Neuronal stem cell (in vitro differentiated cells): ENCODE data around the gene SPPL3.
A peak's percentile ranks its signal among the peaks of the same experiment; 100 is the strongest.
"Not testable (repeated sequence)": the region's sequence is repeated elsewhere in the genome, so short reads cannot be mapped to it uniquely, and the experiment has no call there.

ENCODE experiments used
- DNase-seq: peaks from one replicate; pipeline ENCODE4 v3.0.0-alpha.2; 2013; ENCODE audit warnings: low spot score
- H2AFZ ChIP-seq: one replicate; pipeline ENCODE4 v1.6.1; 2013; ENCODE audit warnings: mild to moderate bottlenecking, low read length, inconsistent platforms
- H2AK5ac ChIP-seq: 2 replicates; pipeline ENCODE4 v1.6.1; 2013; ENCODE audit warnings: low read depth, mild to moderate bottlenecking, inconsistent platforms, low read length, moderate library complexity, mixed read lengths
- H2BK120ac ChIP-seq: 2 replicates; pipeline ENCODE4 v1.6.1; 2013; ENCODE audit warnings: low read depth, mild to moderate bottlenecking, inconsistent platforms, low read length, moderate library complexity, mixed read lengths
- H2BK12ac ChIP-seq: one replicate; pipeline ENCODE4 v1.6.1; 2013; ENCODE audit warnings: low read length, inconsistent platforms
- H2BK15ac ChIP-seq: 2 replicates; pipeline ENCODE4 v1.6.1; 2013; ENCODE audit warnings: mild to moderate bottlenecking, low read length, inconsistent platforms, mixed read lengths
- H2BK5ac ChIP-seq: one replicate; pipeline ENCODE4 v1.6.1; 2013; ENCODE audit warnings: inconsistent platforms, mild to moderate bottlenecking, low read length, moderate library complexity
- H3K14ac ChIP-seq: one replicate; pipeline ENCODE4 v1.6.1; 2013; ENCODE audit warnings: low read length, inconsistent platforms
- H3K18ac ChIP-seq: 2 replicates; pipeline ENCODE4 v1.6.1; 2013; ENCODE audit warnings: low read length, inconsistent platforms
- H3K23ac ChIP-seq: 2 replicates; pipeline ENCODE4 v1.6.1; 2013; ENCODE audit warnings: low read depth, mild to moderate bottlenecking, mixed read lengths, low read length, inconsistent platforms; ENCODE audit not compliant: poor library complexity
- H3K27ac ChIP-seq: replicated peaks from 3 replicates; pipeline ENCODE4 v1.5.1; 2013; ENCODE audit warnings: low read length, inconsistent platforms
- H3K27me3 ChIP-seq, 3 experiments: 2 replicates each; pipeline ENCODE4 v1.6.1; 2013; ENCODE audit warnings: low read length in 3 of 3, mild to moderate bottlenecking in 2 of 3, inconsistent platforms in 1 of 3, low read depth in 1 of 3, mixed read lengths in 1 of 3, moderate library complexity in 1 of 3; ENCODE audit not compliant: control insufficient read depth in 3 of 3, insufficient read depth in 3 of 3
- H3K36me3 ChIP-seq, 2 donors: replicated peaks in 1 of 2; 2 replicates each; pipeline ENCODE4 v1.6.1; 2013; ENCODE audit warnings: low read length in 2 of 2; ENCODE audit not compliant: control insufficient read depth in 2 of 2, insufficient read depth in 2 of 2
- H3K4ac ChIP-seq: 2 replicates; pipeline ENCODE4 v1.6.1; 2013; ENCODE audit warnings: inconsistent platforms, mild to moderate bottlenecking, low read length, moderate library complexity
- H3K4me1 ChIP-seq, 2 donors: 1 replicate in 1 of 2; 2 replicates in 1 of 2; pipeline ENCODE4 v1.6.1; 2013; ENCODE audit warnings: low read length in 2 of 2, low read depth in 1 of 2; ENCODE audit not compliant: control insufficient read depth in 2 of 2, insufficient read depth in 1 of 2
- H3K4me2 ChIP-seq: one replicate; pipeline ENCODE4 v1.6.1; 2013; ENCODE audit warnings: mild to moderate bottlenecking, low read length, inconsistent platforms; ENCODE audit not compliant: insufficient read depth, poor library complexity, severe bottlenecking
- H3K4me3 ChIP-seq, 2 donors: 2 replicates each; pipeline ENCODE4 v1.5.1; 2013; ENCODE audit warnings: low read length in 2 of 2, mild to moderate bottlenecking in 2 of 2, inconsistent platforms in 1 of 2, moderate library complexity in 1 of 2
- H3K79me1 ChIP-seq: one replicate; pipeline ENCODE4 v1.6.1; 2013; ENCODE audit warnings: low read depth, mild to moderate bottlenecking, inconsistent platforms, low read length, moderate library complexity
- H3K9ac ChIP-seq: one replicate; pipeline ENCODE4 v1.6.1; 2013; ENCODE audit warnings: mild to moderate bottlenecking, low read depth, low read length, inconsistent platforms; ENCODE audit not compliant: poor library complexity
- H3K9me3 ChIP-seq, 2 donors: replicated peaks in 1 of 2; 2 replicates each; pipeline versions ENCODE3 to v1.6.1; 2013; ENCODE audit warnings: low read length in 2 of 2, mild to moderate bottlenecking in 2 of 2, inconsistent platforms in 1 of 2, low read depth in 1 of 2, mixed read lengths in 1 of 2, moderate library complexity in 1 of 2; ENCODE audit not compliant: control insufficient read depth in 2 of 2, insufficient read depth in 1 of 2
- H4K8ac ChIP-seq: one replicate; pipeline ENCODE4 v1.6.1; 2013; ENCODE audit warnings: low read depth, mild to moderate bottlenecking, inconsistent platforms, low read length, moderate library complexity
- H4K91ac ChIP-seq: one replicate; pipeline ENCODE4 v1.6.1; 2013; ENCODE audit warnings: low read length, low read depth, mild to moderate bottlenecking, inconsistent platforms; ENCODE audit not compliant: poor library complexity
- WGBS, 2 donors: extraction: QIAGEN DNeasy Blood & Tissue Kit; methylation state at CpG; one replicate each; pipeline ENCODE4 v1.1.7; 2013; ENCODE audit warnings: missing lambda C conversion rate in 2 of 2, mixed read lengths in 1 of 2; ENCODE audit not compliant: insufficient read length in 2 of 2, insufficient replicate concordance in 1 of 2; ENCODE audit errors: extremely low coverage in 2 of 2; 5-methylcytosine and 5-hydroxymethylcytosine counted together

SPPL3 gene

DNA sequence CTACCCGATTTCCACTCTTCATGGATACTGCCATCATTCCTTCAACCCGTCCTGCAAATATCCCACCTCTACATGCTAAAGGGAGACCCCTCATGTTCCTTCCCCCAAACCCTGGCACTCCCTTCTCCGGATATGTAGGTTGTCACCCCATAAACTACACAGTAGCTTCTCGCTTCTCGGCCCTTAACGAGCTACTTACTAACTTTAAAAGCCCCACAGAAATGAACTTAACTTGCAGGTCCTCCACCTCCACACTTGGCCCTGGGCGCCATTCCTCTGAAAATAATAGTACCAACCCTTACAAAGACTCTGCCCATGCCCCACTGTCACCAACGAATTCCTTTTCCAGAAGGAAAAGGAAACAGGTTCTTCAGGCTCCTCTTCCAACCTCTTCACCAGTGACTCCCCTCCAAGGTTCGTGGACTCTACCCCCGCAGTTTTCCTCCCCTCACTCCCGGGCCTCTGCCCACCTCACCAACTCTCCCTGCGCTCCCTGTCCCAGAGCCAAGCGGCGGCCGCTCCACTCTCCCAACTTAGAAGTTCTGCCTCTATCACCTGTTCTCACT is 1.2 kb downstream of the SPPL3 start:
- peaks cover 3 to 37% of the 10 kb centered on the region in 2 donors for H3K36me3 ChIP-seq
- no peak overlapping the region for H4K8ac ChIP-seq
- peak overlapping the region; percentile 81 for H2AK5ac ChIP-seq
- peak overlapping the region; percentile 96 for H2BK5ac ChIP-seq
- H3K23ac ChIP-seq = peak overlapping the region; percentile 93
- peak overlapping the region; percentile 99 for H3K18ac ChIP-seq
- peaks cover 3 to 9% of the 10 kb centered on the region in 2 donors for H3K4me1 ChIP-seq
- peaks cover 0 to 8% (median 0%) of the 10 kb centered on the region in 3 experiments for H3K27me3 ChIP-seq
- no peak overlapping the region for H2BK120ac ChIP-seq
- WGBS, 2 donors = no CpG with 5 or more reads among the region's 15 CpGs
- H3K27ac ChIP-seq = no peak overlapping the region
- peaks cover 13% of the 10 kb centered on the region for H3K79me1 ChIP-seq
- peak overlapping the region; percentile 99 to 100 for H3K4me3 ChIP-seq
- H3K4me2 ChIP-seq = peak overlapping the region; percentile 86
- H2BK15ac ChIP-seq = no peak overlapping the region
- H3K9ac ChIP-seq = peak overlapping the region; percentile 98
- H4K91ac ChIP-seq = no peak overlapping the region
- no peak overlapping the region for H2BK12ac ChIP-seq
- no peak overlapping the region for H3K4ac ChIP-seq
- peak overlapping the region; percentile 96 for H2AFZ ChIP-seq
- DNase-seq = no peak
- H3K14ac ChIP-seq = peak overlapping the region; percentile 97
- H3K9me3 ChIP-seq = no peaks in the 10 kb centered on the region

DNA sequence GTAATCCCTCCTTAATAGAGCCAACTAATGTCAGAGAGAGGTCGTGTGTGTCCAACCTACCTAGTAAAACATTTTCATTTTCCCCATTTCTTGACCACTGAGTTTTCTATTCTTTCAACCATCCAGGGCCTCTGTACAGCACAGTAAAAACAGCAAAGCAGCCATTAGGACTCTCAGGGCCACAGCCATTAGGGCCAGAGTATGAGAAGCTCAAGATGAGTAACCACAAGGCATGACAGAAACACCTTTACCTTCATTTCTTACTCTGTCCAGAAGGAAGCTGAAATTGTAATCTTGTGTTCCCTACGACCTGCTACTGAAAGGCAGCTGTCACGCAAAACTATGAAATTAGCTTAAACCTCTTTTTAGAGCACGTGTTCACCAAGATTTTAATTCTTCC is 2.3 kb downstream of the SPPL3 start:
- H3K14ac ChIP-seq = no peak overlapping the region
- no peak overlapping the region for H3K23ac ChIP-seq
- H3K36me3 ChIP-seq = peaks cover 3 to 40% of the 10 kb centered on the region in 2 donors
- H3K27me3 ChIP-seq = no peaks in the 10 kb centered on the region
- H3K18ac ChIP-seq = no peak overlapping the region
- H3K4me3 ChIP-seq = peak overlapping the region in 1 of 2 donors; percentile 17
- H3K4ac ChIP-seq = no peak overlapping the region
- H2AK5ac ChIP-seq = no peak overlapping the region
- H2BK12ac ChIP-seq = no peak overlapping the region
- H3K9me3 ChIP-seq = no peaks in the 10 kb centered on the region
- peaks cover 3 to 9% of the 10 kb centered on the region in 2 donors for H3K4me1 ChIP-seq
- no peak overlapping the region for H4K8ac ChIP-seq
- peaks cover 15% of the 10 kb centered on the region for H3K79me1 ChIP-seq
- no peak overlapping the region for H3K9ac ChIP-seq
- WGBS, 2 donors = no CpG with 5 or more reads among the region's 4 CpGs
- H3K27ac ChIP-seq = no peak overlapping the region
- H2AFZ ChIP-seq = no peak overlapping the region
- no peak for DNase-seq
- no peak overlapping the region for H2BK15ac ChIP-seq
- H2BK120ac ChIP-seq = no peak overlapping the region
- no peak overlapping the region for H2BK5ac ChIP-seq
- no peak overlapping the region for H3K4me2 ChIP-seq
- H4K91ac ChIP-seq = no peak overlapping the region

DNA sequence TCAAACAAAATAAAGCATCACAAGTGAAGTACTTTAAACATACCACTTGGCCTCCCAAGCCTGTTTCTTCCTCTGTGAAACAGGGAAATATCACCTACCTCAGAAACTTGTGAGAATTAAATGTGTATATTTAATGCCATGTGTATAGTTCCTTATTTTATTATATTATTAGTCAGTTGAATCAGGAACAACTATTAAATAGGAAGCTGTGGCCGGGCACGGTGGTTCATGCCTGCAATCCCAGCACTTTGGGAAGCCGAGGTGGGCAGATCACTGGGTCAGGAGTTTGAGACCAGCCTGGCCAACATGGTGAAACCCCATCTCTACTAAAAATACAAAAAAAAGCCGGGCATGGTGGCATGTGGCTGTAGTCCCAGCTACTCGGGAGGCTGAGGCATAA is 3.1 kb downstream of the SPPL3 start:
- not testable (repeated sequence) for H2AFZ ChIP-seq, H3K23ac ChIP-seq, H2BK5ac ChIP-seq, H2BK120ac ChIP-seq, H3K4me2 ChIP-seq, H3K14ac ChIP-seq, H4K8ac ChIP-seq, H3K4ac ChIP-seq, H4K91ac ChIP-seq, H3K27me3 ChIP-seq, H3K9ac ChIP-seq, H3K4me1 ChIP-seq, H2BK12ac ChIP-seq, H3K9me3 ChIP-seq, H2BK15ac ChIP-seq, H3K4me3 ChIP-seq, H3K18ac ChIP-seq, DNase-seq, H2AK5ac ChIP-seq, H3K27ac ChIP-seq
- H3K36me3 ChIP-seq = peaks cover 3 to 40% of the 10 kb centered on the region in 2 donors
- peaks cover 15% of the 10 kb centered on the region for H3K79me1 ChIP-seq
- no CpG with 5 or more reads among the region's 5 CpGs for WGBS, 2 donors

DNA sequence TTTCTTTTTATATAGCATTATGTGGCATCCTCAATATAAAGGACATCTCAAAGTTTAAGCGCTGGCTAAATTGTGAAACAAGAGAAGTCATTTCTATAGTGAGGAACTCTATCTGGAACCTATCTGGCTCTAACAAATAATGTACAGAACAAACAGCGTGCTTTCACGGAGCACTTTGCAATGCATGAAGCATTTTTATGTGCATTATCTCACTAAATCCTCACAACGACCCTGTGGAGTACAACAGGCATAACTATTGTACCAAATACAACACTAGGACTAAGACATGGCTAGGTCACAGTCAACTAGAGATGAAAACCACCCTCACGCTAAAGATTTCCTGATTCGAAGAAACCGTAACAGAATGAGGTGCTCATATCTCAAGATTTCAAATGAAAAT is 8.6 kb downstream of the SPPL3 start:
- Histone ChIP-seq H4K8ac (no peak overlapping the region), H2BK120ac (no peak overlapping the region), H3K4me1 (peaks cover 0 to 7% of the 10 kb centered on the region in 2 donors), H2BK15ac (no peak overlapping the region), H3K18ac (no peak overlapping the region), H3K27ac (no peak overlapping the region), H2BK12ac (no peak overlapping the region), H3K4me3 (no peak overlapping the region), H2AK5ac (no peak overlapping the region), H2BK5ac (no peak overlapping the region), H3K79me1 (peaks cover 6% of the 10 kb centered on the region), H4K91ac (no peak overlapping the region), H3K9me3 (no peaks in the 10 kb centered on the region), H3K23ac (no peak overlapping the region), H3K9ac (no peak overlapping the region), H3K27me3 (no peaks in the 10 kb centered on the region), H3K36me3 (peaks cover 3 to 45% of the 10 kb centered on the region in 2 donors), H3K4ac (no peak overlapping the region), H3K4me2 (no peak overlapping the region), H3K14ac (no peak overlapping the region), H2AFZ (no peak overlapping the region)
- no peak for DNase-seq
- no CpG with 5 or more reads among the region's 7 CpGs for WGBS, 2 donors
